GM18951 (cell line): Measurements from ENCODE around the gene SVOPL.

Experiments used
- POLR2A ChIP-seq: IDR thresholded peaks from 4 replicates; pipeline ENCODE4 v1.6.1; 2011; ENCODE audit warnings: mild to moderate bottlenecking; ENCODE audit not compliant: insufficient read length, insufficient read depth; ENCODE audit errors: extremely low read depth
- in situ Hi-C: fragments of 300-500 bp; cut with MboI; formaldehyde crosslinking; loops from one replicate; pipeline ENCODE4 v1.12.0; 2022; ENCODE audit warnings: low sequenced_read_pairs, mixed read lengths, inconsistent platforms; ENCODE audit not compliant: unreplicated experiment

Gene SVOPL

GRCh38 chr7:138700857-138701536 lies at the start of gene SVOPL:
TSS of gene SVOPL (minus strand) at chr7:138701362. CDS start at chr7:138679045, 22,317 bp downstream.
- no peak for TF ChIP-seq POLR2A
- in situ Hi-C loops, result no loop called here

GRCh38 chr7:138750473-138750872 lies 49.3 kb upstream of the SVOPL start:
- no peak for TF ChIP-seq POLR2A
- in situ Hi-C loops, result no loop called here

GRCh38 chr7:138749960-138750359 lies 48.8 kb upstream of the SVOPL start:
- in situ Hi-C loops, result loop anchor here (25.0 kb wide), 3 partner anchors 288 to 838 kb away; partner anchors contain the start of gene TRIM24
- TF ChIP-seq POLR2A, result no peak

- in situ Hi-C loops, result loop anchor here (25.0 kb wide), 3 partner anchors 286 to 836 kb away; partner anchors contain the start of gene TRIM24
- no peak for TF ChIP-seq POLR2A
Observed at GRCh38 chr7:138748666-138749065, 47.5 kb upstream of the SVOPL start.

GRCh38 chr7:138746073-138746472 lies 44.9 kb upstream of the SVOPL start:
- in situ Hi-C loops, result loop anchor here (25.0 kb wide), 3 partner anchors 284 to 834 kb away; partner anchors contain the start of gene TRIM24

GRCh38 chr7:138745189-138745588 lies 44.0 kb upstream of the SVOPL start:
- in situ Hi-C loops, result loop anchor here (25.0 kb wide), 3 partner anchors 283 to 833 kb away; partner anchors contain the start of gene TRIM24
- TF ChIP-seq POLR2A, result no peak

More at GRCh38 chr7:138746073-138746472, 44.9 kb upstream of the SVOPL start:
- TF ChIP-seq POLR2A, result no peak

- in situ Hi-C loops, result loop anchor here (25.0 kb wide), 3 partner anchors 279 to 829 kb away; partner anchors contain the start of gene TRIM24
- TF ChIP-seq POLR2A, result no peak
Observed at GRCh38 chr7:138741453-138741735, 40.2 kb upstream of the SVOPL start.

GRCh38 chr7:138739859-138740258 lies 38.7 kb upstream of the SVOPL start:
- TF ChIP-seq POLR2A, result no peak
- in situ Hi-C loops, result loop anchor here (25.0 kb wide), 3 partner anchors 278 to 828 kb away; partner anchors contain the start of gene TRIM24

- in situ Hi-C loops, result loop anchor here (25.0 kb wide), 3 partner anchors 276 to 826 kb away; partner anchors contain the start of gene TRIM24
Observed at GRCh38 chr7:138738551-138739335, 37.6 kb upstream of the SVOPL start.

GRCh38 chr7:138738114-138738513 lies 37.0 kb upstream of the SVOPL start:
- in situ Hi-C loops, result loop anchor here (25.0 kb wide), 3 partner anchors 276 to 826 kb away; partner anchors contain the start of gene TRIM24
- no peak for TF ChIP-seq POLR2A

More at GRCh38 chr7:138738551-138739335, 37.6 kb upstream of the SVOPL start:
- no peak for TF ChIP-seq POLR2A

GRCh38 chr7:138735399-138735798 lies 34.2 kb upstream of the SVOPL start:
- no peak for TF ChIP-seq POLR2A
- in situ Hi-C loops, result loop anchor here (25.0 kb wide), 3 partner anchors 273 to 823 kb away; partner anchors contain the start of gene TRIM24

- in situ Hi-C loops, result loop anchor here (25.0 kb wide), 3 partner anchors 269 to 819 kb away; partner anchors contain the start of gene TRIM24
Observed at GRCh38 chr7:138731733-138732132, 30.6 kb upstream of the SVOPL start.

GRCh38 chr7:138729444-138729843 lies 28.3 kb upstream of the SVOPL start:
- in situ Hi-C loops, result loop anchor here (25.0 kb wide), 3 partner anchors 267 to 817 kb away; partner anchors contain the start of gene TRIM24
- TF ChIP-seq POLR2A, result no peak

GRCh38 chr7:138727336-138728099 lies 26.4 kb upstream of the SVOPL start:
- no peak for TF ChIP-seq POLR2A
- in situ Hi-C loops, result loop anchor here (25.0 kb wide), 3 partner anchors 265 to 815 kb away; partner anchors contain the start of gene TRIM24
